Tibial nerve (tissue), 4 donors: Measurements from ENCODE around the gene PLA2R1. TPM values are rescaled to one million over a fixed set of nuclear protein-coding genes. Genes with fewer than 3 reads are reported as not detected.

Source experiments
- DNase-seq, 2 donors: peaks; one replicate each; pipeline ENCODE4 v3.0.0-alpha.2; 2019; ENCODE audit warnings: low spot score in 2 of 2
- H3K27ac ChIP-seq, 4 donors: fragments of 200-600 bp; sonication (generic) in 3 of 4; one replicate each; pipeline ENCODE4 v1.5.1; 2017 to 2019; ENCODE audit warnings: mild to moderate bottlenecking in 1 of 4
- H3K27me3 ChIP-seq, 2 donors: fragments of 200-600 bp; sonication (generic) in 1 of 2; one replicate each; pipeline versions ENCODE4 v1.5.1 to v1.6.0; 2017 to 2019
- H3K36me3 ChIP-seq, 3 donors: fragments of 200-600 bp; sonication (generic); one replicate each; pipeline ENCODE4 v1.5.1; 2018 to 2019
- H3K4me1 ChIP-seq, 4 donors: fragments of 200-600 bp; sonication (generic) in 3 of 4; one replicate each; pipeline ENCODE4 v1.5.1; 2017 to 2019
- H3K4me3 ChIP-seq, 4 donors: fragments of 200-600 bp; sonication (generic) in 3 of 4; one replicate each; pipeline ENCODE4 v1.5.1; 2017 to 2019; ENCODE audit warnings: mild to moderate bottlenecking in 1 of 4, moderate library complexity in 1 of 4
- H3K9me3 ChIP-seq, 4 donors: fragments of 200-600 bp; sonication (generic) in 3 of 4; one replicate each; pipeline ENCODE4 v1.5.1; 2017 to 2019
- EP300 ChIP-seq, 2 donors: sonication (generic); formaldehyde crosslinking; IDR thresholded peaks; one replicate each; pipeline ENCODE4 v1.6.1; 2017; ENCODE audit warnings: antibody characterized with exemption in 2 of 2, mild to moderate bottlenecking in 1 of 2
- POLR2A ChIP-seq, 2 donors: fragments of 450-650 bp; IDR thresholded peaks; one replicate each; pipeline ENCODE4 v1.6.1; 2017; ENCODE audit warnings: antibody characterized with exemption in 2 of 2, mild to moderate bottlenecking in 2 of 2, moderate library complexity in 2 of 2
- WGBS, 2 donors: methylation state at CpG; one replicate each; pipeline ENCODE4 v1.1.5; 2018; 5-methylcytosine and 5-hydroxymethylcytosine counted together
- total RNA-seq, 4 donors: library from RNA; depleted of rRNA; stranded (reverse); fragments of >200 nt; gene quantifications; one replicate each; pipeline ENCODE4 v1.1.0, GENCODE V29; 2016
- TF ChIP-seq, protein P1 (sequence below), 5 experiments: fragments of 200-600 bp in 3 of 5; fragments of 450-650 bp in 2 of 5; sonication (generic) in 3 of 5; IDR thresholded peaks; one replicate each; pipeline ENCODE4 v1.5.1; 2016 to 2019; ENCODE audit warnings: antibody characterized with exemption in 5 of 5, mild to moderate bottlenecking in 3 of 5, moderate library complexity in 2 of 5

Gene PLA2R1
- total RNA-seq, 4 donors from 2014 or later = 11.1 to 22.7 (median 18.6) TPM

GRCh38 chr2:159933727-159934049 is 128.7 kb downstream of the PLA2R1 start:
- TF ChIP-seq, protein P1, sequence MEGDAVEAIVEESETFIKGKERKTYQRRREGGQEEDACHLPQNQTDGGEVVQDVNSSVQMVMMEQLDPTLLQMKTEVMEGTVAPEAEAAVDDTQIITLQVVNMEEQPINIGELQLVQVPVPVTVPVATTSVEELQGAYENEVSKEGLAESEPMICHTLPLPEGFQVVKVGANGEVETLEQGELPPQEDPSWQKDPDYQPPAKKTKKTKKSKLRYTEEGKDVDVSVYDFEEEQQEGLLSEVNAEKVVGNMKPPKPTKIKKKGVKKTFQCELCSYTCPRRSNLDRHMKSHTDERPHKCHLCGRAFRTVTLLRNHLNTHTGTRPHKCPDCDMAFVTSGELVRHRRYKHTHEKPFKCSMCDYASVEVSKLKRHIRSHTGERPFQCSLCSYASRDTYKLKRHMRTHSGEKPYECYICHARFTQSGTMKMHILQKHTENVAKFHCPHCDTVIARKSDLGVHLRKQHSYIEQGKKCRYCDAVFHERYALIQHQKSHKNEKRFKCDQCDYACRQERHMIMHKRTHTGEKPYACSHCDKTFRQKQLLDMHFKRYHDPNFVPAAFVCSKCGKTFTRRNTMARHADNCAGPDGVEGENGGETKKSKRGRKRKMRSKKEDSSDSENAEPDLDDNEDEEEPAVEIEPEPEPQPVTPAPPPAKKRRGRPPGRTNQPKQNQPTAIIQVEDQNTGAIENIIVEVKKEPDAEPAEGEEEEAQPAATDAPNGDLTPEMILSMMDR (IDR thresholded peaks at IDR 0.05) = no peak
- TF ChIP-seq POLR2A (IDR thresholded peaks at IDR 0.05) (no peak), EP300 (IDR thresholded peaks at IDR 0.05) (no peak)
- Histone ChIP-seq H3K27me3 (no peaks in the 10 kb centered on the region), H3K36me3 (peaks cover 0 to 4% (median 0%) of the 10 kb centered on the region in 3 donors), H3K4me3 (no peak overlapping the region), H3K4me1 (peaks cover 0 to 5% (median 0%) of the 10 kb centered on the region in 4 donors), H3K27ac (no peak overlapping the region), H3K9me3 (peaks cover 0 to 12% (median 0%) of the 10 kb centered on the region in 4 donors)
- no peak for DNase-seq
- 52 to 61% methylated on average over 2 of the region's 2 CpGs for WGBS, 2 donors

GRCh38 chr2:159933040-159933726 is 129.2 kb downstream of the PLA2R1 start:
- peaks cover 0 to 4% (median 0%) of the 10 kb centered on the region in 3 donors for H3K36me3 ChIP-seq
- no peak for DNase-seq
- WGBS, 2 donors = 84 to 88% methylated on average over 2 of the region's 2 CpGs
- no peak overlapping the region for H3K4me3 ChIP-seq
- H3K27me3 ChIP-seq = no peaks in the 10 kb centered on the region
- H3K27ac ChIP-seq = no peak overlapping the region
- TF ChIP-seq EP300 (IDR thresholded peaks at IDR 0.05) (no peak), POLR2A (IDR thresholded peaks at IDR 0.05) (no peak)
- TF ChIP-seq, protein P1 (IDR thresholded peaks at IDR 0.05) = no peak
- peaks cover 0 to 5% (median 0%) of the 10 kb centered on the region in 4 donors for H3K4me1 ChIP-seq
- H3K9me3 ChIP-seq = peaks cover 0 to 17% (median 0%) of the 10 kb centered on the region in 4 donors

DNA sequence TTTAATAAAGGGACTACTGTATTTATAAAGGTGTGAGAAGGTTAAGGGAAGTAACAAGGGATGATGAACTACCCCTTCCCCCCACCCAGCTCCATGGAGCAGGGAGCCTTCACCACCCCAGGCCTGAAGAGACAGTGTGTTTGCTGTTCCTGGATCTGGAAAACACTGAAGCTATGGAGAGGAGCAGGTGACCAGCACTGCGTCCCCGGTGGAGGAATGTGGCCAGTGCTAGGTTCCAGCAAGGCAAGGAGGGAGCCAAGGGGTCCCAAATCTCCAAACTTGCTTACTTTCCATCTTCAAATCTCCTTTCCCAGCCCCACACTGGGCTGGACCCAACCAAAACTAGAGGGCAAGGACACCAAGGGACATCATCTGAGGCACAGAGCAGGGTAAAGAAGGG is 135.7 kb downstream of the PLA2R1 start:
- peaks cover 0 to 5% (median 2%) of the 10 kb centered on the region in 4 donors for H3K4me1 ChIP-seq
- no peaks in the 10 kb centered on the region for H3K27me3 ChIP-seq
- WGBS, 2 donors = 64 to 72% methylated on average over 2 of the region's 2 CpGs
- no peak overlapping the region for H3K27ac ChIP-seq
- H3K9me3 ChIP-seq = peaks cover 0 to 20% (median 0%) of the 10 kb centered on the region in 4 donors
- no peaks in the 10 kb centered on the region for H3K36me3 ChIP-seq
- no peak overlapping the region for H3K4me3 ChIP-seq
- no peak for DNase-seq
- no peak for TF ChIP-seq POLR2A (IDR thresholded peaks at IDR 0.05)
- TF ChIP-seq, protein P1 (IDR thresholded peaks at IDR 0.05) = no peak
- TF ChIP-seq EP300 (IDR thresholded peaks at IDR 0.05) = no peak

- Histone ChIP-seq H3K27me3 (no peaks in the 10 kb centered on the region), H3K4me1 (peaks cover 0 to 9% (median 2%) of the 10 kb centered on the region in 4 donors), H3K9me3 (peaks cover 0 to 20% (median 0%) of the 10 kb centered on the region in 4 donors), H3K4me3 (no peak overlapping the region), H3K36me3 (no peaks in the 10 kb centered on the region), H3K27ac (no peak overlapping the region)
- WGBS, 2 donors = 70 to 71% methylated on average over 3 of the region's 3 CpGs
- DNase-seq = no peak
- TF ChIP-seq, protein P1 (IDR thresholded peaks at IDR 0.05) = no peak
- no peak for TF ChIP-seq POLR2A (IDR thresholded peaks at IDR 0.05)
- TF ChIP-seq EP300 (IDR thresholded peaks at IDR 0.05) = no peak
Measured at GRCh38 chr2:159925975-159926374, 136.4 kb downstream of the PLA2R1 start.

GRCh38 chr2:159922563-159922962 is 139.9 kb downstream of the PLA2R1 start:
- H3K4me3 ChIP-seq = no peak overlapping the region
- H3K9me3 ChIP-seq = no peaks in the 10 kb centered on the region
- H3K36me3 ChIP-seq = no peaks in the 10 kb centered on the region
- TF ChIP-seq EP300 (IDR thresholded peaks at IDR 0.05) = no peak
- TF ChIP-seq, protein P1 (IDR thresholded peaks at IDR 0.05) = no peak
- no peak for TF ChIP-seq POLR2A (IDR thresholded peaks at IDR 0.05)
- 86 to 90% methylated on average over 2 of the region's 2 CpGs for WGBS, 2 donors
- no peak overlapping the region for H3K27ac ChIP-seq
- no peaks in the 10 kb centered on the region for H3K27me3 ChIP-seq
- DNase-seq = no peak
- H3K4me1 ChIP-seq = peaks cover 0 to 9% (median 2%) of the 10 kb centered on the region in 4 donors
